Panc1 (cell line): Measurements from ENCODE around the gene FCN3. TPM values are rescaled to one million over a fixed set of nuclear protein-coding genes. Genes with fewer than 3 reads are reported as not detected.

Experiments used
- ATAC-seq: fragments of 200-7000 bp; cut with Tn5 transposase; 2 replicates; pipeline ENCODE4 v1.9.1; 2020; ENCODE audit warnings: mild to moderate bottlenecking, moderate library complexity
- BruUV-seq: library from RNA; stranded (reverse); fragments of 400-500 nt; replicated peaks from 2 replicates; lab custom pipeline; 2021; lab: Mats Ljungman, UMichigan
- CTCF ChIA-PET: fragments of 300-600 bp; sonication (Branson Sonifier 250); formaldehyde crosslinking; loops from one replicate; lab custom pipeline; 2022; ENCODE audit warnings: antibody characterized with exemption; lab: Charles Lee
- POLR2A ChIA-PET: fragments of 300-600 bp; sonication (Branson Sonifier 250); formaldehyde crosslinking; loops from one replicate; lab custom pipeline; 2022; ENCODE audit warnings: antibody characterized with exemption; lab: Charles Lee
- DNase-seq: peaks from one replicate; pipeline ENCODE4 v3.0.0-alpha.2; 2010; ENCODE audit warnings: low read depth, low spot score
- H3K27ac ChIP-seq: 2 replicates; pipeline ENCODE4 v1.5.1; 2011; ENCODE audit warnings: mild to moderate bottlenecking, low read length, inconsistent platforms
- H3K27me3 ChIP-seq: fragments of 200-500 bp; sonication (Bioruptor generic); 2 replicates; pipeline ENCODE4 v1.6.0; 2014; ENCODE audit warnings: low read length, inconsistent platforms; ENCODE audit not compliant: control insufficient read depth, insufficient read depth
- H3K36me3 ChIP-seq: fragments of 200-500 bp; sonication (Bioruptor generic); 2 replicates; pipeline ENCODE4 v1.5.1; 2014; ENCODE audit warnings: inconsistent platforms, mild to moderate bottlenecking, low read length, moderate library complexity; ENCODE audit not compliant: control insufficient read depth, insufficient read depth
- H3K4me1 ChIP-seq: 2 replicates; pipeline ENCODE4 v1.5.1; 2011; ENCODE audit warnings: inconsistent platforms, mild to moderate bottlenecking, low read length, moderate library complexity; ENCODE audit not compliant: control insufficient read depth, insufficient read depth
- H3K4me3 ChIP-seq, 2 experiments: 2 replicates each; pipeline ENCODE4 v1.5.1; 2011 to 2012; ENCODE audit warnings: low read depth in 2 of 2, low read length in 2 of 2, mild to moderate bottlenecking in 2 of 2, inconsistent platforms in 1 of 2, moderate library complexity in 1 of 2
- H3K9me3 ChIP-seq: fragments of 200-500 bp; sonication (Bioruptor generic); 2 replicates; pipeline ENCODE4 v1.5.1; 2014; ENCODE audit warnings: low read depth, mild to moderate bottlenecking, inconsistent platforms, low read length, moderate library complexity; ENCODE audit not compliant: control insufficient read depth, insufficient read depth
- POLR2AphosphoS5 ChIP-seq: IDR thresholded peaks from 2 replicates; pipeline ENCODE4 v1.6.1; 2012; ENCODE audit warnings: mild to moderate bottlenecking, low read depth, low read length, moderate library complexity
- SIN3A ChIP-seq: IDR thresholded peaks from 2 replicates; pipeline ENCODE4 v1.6.1; 2012; ENCODE audit warnings: low read depth, mild to moderate bottlenecking, low read length, moderate library complexity, borderline replicate concordance; ENCODE audit not compliant: insufficient read depth
- TCF7L2 ChIP-seq: IDR thresholded peaks from 2 replicates; pipeline ENCODE4 v1.6.1; 2011; ENCODE audit warnings: mild to moderate bottlenecking, low read depth, low read length, inconsistent platforms
- in situ Hi-C: cut with HindIII; loops from 2 replicates; pipeline ENCODE4 v1.10.0; 2016; ENCODE audit warnings: low sequenced_read_pairs, low pct_unique_long_range_greater_than_20kb
- intact Hi-C: fragments of 100-400 bp; cut with micrococcal nuclease; formaldehyde crosslinking; loops from one replicate; pipeline ENCODE4 v1.10.0; 2022; ENCODE audit not compliant: unreplicated experiment
- total RNA-seq: library from RNA; stranded (reverse); gene quantifications from one replicate; pipeline ENCODE4 v1.2.1, GENCODE V29; 2021; ENCODE audit not compliant: unreplicated experiment
- TF ChIP-seq, protein P1 (sequence below): fragments of 450-650 bp; IDR thresholded peaks from 2 replicates; pipeline ENCODE4 v1.5.1; 2017; ENCODE audit warnings: mild to moderate bottlenecking
- TF ChIP-seq, protein P2 (sequence below), 2 experiments: IDR thresholded peaks; 2 replicates each; pipeline ENCODE4 v1.6.1; 2011 to 2012; ENCODE audit warnings: low read depth in 2 of 2, control low read depth in 1 of 2, low read length in 1 of 2, mild to moderate bottlenecking in 1 of 2, moderate library complexity in 1 of 2; ENCODE audit not compliant: insufficient read depth in 1 of 2

FCN3 gene
- total RNA-seq, 1 experiment from 2014 or later: not detected

DNA sequence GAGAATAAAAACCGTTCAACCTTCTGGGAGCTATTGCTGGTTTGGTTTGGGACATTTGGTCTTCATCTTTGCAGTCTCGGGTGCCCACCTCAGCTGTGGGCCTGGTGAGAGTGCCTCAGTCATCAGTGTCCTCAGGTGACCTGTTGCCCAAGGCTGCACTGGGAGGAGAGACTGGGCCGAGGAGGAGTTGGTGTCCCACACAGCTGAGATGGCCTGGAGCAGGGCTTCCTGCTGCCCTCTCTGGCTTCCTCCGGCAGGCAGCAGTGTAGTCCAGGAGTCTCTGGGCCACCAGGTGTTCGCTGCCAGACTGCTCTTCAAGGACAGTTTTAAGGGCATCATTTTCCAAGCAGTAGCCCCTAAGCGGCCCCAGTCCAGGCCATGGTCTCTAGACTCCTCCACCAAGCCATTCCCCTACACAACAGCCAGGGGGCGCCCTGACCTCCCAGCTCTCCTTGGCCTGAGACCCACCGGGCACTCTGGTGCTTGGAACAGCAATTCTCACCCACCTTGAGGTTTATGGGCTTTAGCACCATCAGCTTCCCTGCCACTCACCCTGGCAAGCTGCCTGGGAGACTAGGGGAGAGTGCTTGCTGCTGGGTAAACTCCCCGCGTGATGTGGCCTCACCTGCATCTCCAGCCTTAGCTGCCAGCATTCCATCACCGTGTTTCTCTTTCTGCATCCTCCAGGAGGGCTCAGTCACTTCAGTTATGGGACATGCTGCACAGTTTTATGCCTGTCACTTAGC is 41.9 kb downstream of the FCN3 start:
- Histone ChIP-seq H3K27me3 (no peaks in the 10 kb centered on the region), H3K27ac (no peak overlapping the region), H3K36me3 (peaks cover 2% of the 10 kb centered on the region), H3K4me1 (no peaks in the 10 kb centered on the region), H3K9me3 (no peaks in the 10 kb centered on the region), H3K4me3 (no peak overlapping the region)
- DNase-seq (no peak), ATAC-seq (peak; percentile 77)
- BruUV-seq: no TSS peak
- intact Hi-C loops (no loop called here), in situ Hi-C loops (no loop called here)
- TF ChIP-seq, protein P1, sequence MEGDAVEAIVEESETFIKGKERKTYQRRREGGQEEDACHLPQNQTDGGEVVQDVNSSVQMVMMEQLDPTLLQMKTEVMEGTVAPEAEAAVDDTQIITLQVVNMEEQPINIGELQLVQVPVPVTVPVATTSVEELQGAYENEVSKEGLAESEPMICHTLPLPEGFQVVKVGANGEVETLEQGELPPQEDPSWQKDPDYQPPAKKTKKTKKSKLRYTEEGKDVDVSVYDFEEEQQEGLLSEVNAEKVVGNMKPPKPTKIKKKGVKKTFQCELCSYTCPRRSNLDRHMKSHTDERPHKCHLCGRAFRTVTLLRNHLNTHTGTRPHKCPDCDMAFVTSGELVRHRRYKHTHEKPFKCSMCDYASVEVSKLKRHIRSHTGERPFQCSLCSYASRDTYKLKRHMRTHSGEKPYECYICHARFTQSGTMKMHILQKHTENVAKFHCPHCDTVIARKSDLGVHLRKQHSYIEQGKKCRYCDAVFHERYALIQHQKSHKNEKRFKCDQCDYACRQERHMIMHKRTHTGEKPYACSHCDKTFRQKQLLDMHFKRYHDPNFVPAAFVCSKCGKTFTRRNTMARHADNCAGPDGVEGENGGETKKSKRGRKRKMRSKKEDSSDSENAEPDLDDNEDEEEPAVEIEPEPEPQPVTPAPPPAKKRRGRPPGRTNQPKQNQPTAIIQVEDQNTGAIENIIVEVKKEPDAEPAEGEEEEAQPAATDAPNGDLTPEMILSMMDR: peak; percentile 93
- no peak for TF ChIP-seq SIN3A
- POLR2A ChIA-PET: interaction anchor here (0.6 kb wide), 1 partner anchor 388 kb away, joined by 6 read pairs; no protein-coding TSS in a partner anchor
- CTCF ChIA-PET: interaction anchor here (0.9 to 1.3 kb wide), 5 partner anchors 10 to 36 kb away, joined by 3 to 4 read pairs (median 3); no protein-coding TSS in a partner anchor

DNA sequence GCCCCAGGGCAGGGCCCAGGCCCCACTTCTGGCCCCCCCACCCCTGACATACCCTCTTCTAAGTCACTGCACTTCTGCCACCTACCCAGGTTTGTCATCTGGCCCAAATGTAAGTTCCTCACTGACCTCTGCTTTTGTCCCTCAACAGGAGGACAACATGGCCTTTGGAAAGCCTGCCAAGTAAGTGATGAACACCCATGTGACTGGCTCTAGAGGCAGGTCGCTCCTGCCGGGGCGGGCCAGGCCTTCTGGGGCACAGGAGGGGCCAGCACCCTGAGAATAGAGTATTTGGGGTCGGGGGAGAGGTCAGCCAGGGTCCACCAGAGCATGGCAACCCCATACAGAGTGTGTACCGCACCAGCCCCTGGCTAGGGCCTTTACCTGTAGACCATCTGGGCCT is 42.7 kb downstream of the FCN3 start:
- CTCF ChIA-PET: interaction anchor here (1.0 to 1.3 kb wide), 3 partner anchors 9 to 29 kb away, joined by 3 to 4 read pairs (median 3); no protein-coding TSS in a partner anchor
- Histone ChIP-seq H3K4me3 (no peak overlapping the region), H3K36me3 (peaks cover 2% of the 10 kb centered on the region), H3K9me3 (no peaks in the 10 kb centered on the region), H3K4me1 (peaks cover 3% of the 10 kb centered on the region; the same call in 1 of the 2 replicates), H3K27ac (no peak overlapping the region), H3K27me3 (no peaks in the 10 kb centered on the region)
- TF ChIP-seq POLR2AphosphoS5: no peak
- TF ChIP-seq SIN3A: no peak
- TF ChIP-seq TCF7L2: no peak
- TF ChIP-seq, protein P1: no peak
- TF ChIP-seq, protein P2, sequence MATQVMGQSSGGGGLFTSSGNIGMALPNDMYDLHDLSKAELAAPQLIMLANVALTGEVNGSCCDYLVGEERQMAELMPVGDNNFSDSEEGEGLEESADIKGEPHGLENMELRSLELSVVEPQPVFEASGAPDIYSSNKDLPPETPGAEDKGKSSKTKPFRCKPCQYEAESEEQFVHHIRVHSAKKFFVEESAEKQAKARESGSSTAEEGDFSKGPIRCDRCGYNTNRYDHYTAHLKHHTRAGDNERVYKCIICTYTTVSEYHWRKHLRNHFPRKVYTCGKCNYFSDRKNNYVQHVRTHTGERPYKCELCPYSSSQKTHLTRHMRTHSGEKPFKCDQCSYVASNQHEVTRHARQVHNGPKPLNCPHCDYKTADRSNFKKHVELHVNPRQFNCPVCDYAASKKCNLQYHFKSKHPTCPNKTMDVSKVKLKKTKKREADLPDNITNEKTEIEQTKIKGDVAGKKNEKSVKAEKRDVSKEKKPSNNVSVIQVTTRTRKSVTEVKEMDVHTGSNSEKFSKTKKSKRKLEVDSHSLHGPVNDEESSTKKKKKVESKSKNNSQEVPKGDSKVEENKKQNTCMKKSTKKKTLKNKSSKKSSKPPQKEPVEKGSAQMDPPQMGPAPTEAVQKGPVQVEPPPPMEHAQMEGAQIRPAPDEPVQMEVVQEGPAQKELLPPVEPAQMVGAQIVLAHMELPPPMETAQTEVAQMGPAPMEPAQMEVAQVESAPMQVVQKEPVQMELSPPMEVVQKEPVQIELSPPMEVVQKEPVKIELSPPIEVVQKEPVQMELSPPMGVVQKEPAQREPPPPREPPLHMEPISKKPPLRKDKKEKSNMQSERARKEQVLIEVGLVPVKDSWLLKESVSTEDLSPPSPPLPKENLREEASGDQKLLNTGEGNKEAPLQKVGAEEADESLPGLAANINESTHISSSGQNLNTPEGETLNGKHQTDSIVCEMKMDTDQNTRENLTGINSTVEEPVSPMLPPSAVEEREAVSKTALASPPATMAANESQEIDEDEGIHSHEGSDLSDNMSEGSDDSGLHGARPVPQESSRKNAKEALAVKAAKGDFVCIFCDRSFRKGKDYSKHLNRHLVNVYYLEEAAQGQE (IDR thresholded peaks at IDR 0.05; ENCODE audit: insufficient read depth in 1 of 2, low read depth in 2 of 2, low read length in 1 of 2): no peak
- in situ Hi-C loops: no loop called here
- ATAC-seq (no peak), DNase-seq (no peak)
- BruUV-seq: no TSS peak
- POLR2A ChIA-PET: interaction anchor here (0.5 kb wide), 1 partner anchor 9 kb away, joined by 3 read pairs; no protein-coding TSS in a partner anchor
- intact Hi-C loops: no loop called here
